ENCODE data around the gene IGF2R. TPM values are rescaled to one million over a fixed set of nuclear protein-coding genes. Genes with fewer than 3 reads are reported as not detected.

Gene IGF2R
- total and polyA plus RNA-seq, 2 of the 13 experiments (the other 11 are each of a cell fraction or from before 2014, with no cell fraction given), result 38.3 to 70.0 TPM

- no TSS peak for BruUV-seq (replicated peaks)
- no peak for FAIRE-seq
- 98% methylated on average over 6 of the region's 6 CpGs for WGBS (ENCODE audit: low lambda C conversion rate)
- ChIA-PET POLR2A (no interaction called here), CTCF (ENCODE audit: low intra/inter-chr PET ratio, low total read pairs) (no interaction called here)
- no peak overlapping the region for H3K9ac ChIP-seq (ENCODE audit: insufficient read depth, low read depth, low read length)
- in situ Hi-C loops (cut with HindIII; ENCODE audit: extremely low pct_ligation_motif_present, low pct_unique_long_range_greater_than_20kb) (no loop called here), intact Hi-C loops (cut with micrococcal nuclease; ENCODE audit: unreplicated experiment) (no loop called here)
- no peak for DNase-seq (ENCODE audit: low spot score)
- no peak overlapping the region for H3K27ac ChIP-seq (ENCODE audit: extremely low read length, insufficient read depth, low read length)
- H3K9me3 ChIP-seq (ENCODE audit: low read length), result no peaks in the 10 kb centered on the region
- no peaks in the 10 kb centered on the region for H3K79me2 ChIP-seq (ENCODE audit: insufficient read depth, low read length)
- no peak for ATAC-seq
- H3K27me3 ChIP-seq (ENCODE audit: control insufficient read depth in 1 of 2, insufficient read depth in 2 of 2, low read length in 2 of 2), result no peaks in the 10 kb centered on the region
- no peak overlapping the region for H3K4me3 ChIP-seq (replicated peaks in 1 of 3; ENCODE audit: insufficient read depth in 1 of 3, low read depth in 2 of 3, low read length in 3 of 3)
- no peaks in the 10 kb centered on the region for H4K20me1 ChIP-seq (ENCODE audit: insufficient read depth, low read length)
- TF ChIP-seq ZNF180 (CRISPR knock-in tag; IDR thresholded peaks at IDR 0.05; ENCODE audit: borderline replicate concordance, low read depth) (no peak), MTF2 (CRISPR knock-in tag; IDR thresholded peaks at IDR 0.05; ENCODE audit: borderline replicate concordance) (no peak), AKNA (CRISPR knock-in tag; IDR thresholded peaks at IDR 0.05; ENCODE audit: borderline replicate concordance) (no peak), ZNF121 (CRISPR knock-in tag; IDR thresholded peaks at IDR 0.05) (no peak), ERF (CRISPR knock-in tag; IDR thresholded peaks at IDR 0.05) (no peak), MEIS2 (CRISPR knock-in tag; IDR thresholded peaks at IDR 0.05) (no peak), KDM6A (CRISPR knock-in tag; IDR thresholded peaks at IDR 0.05; ENCODE audit: low read depth) (no peak), MTA3 (CRISPR knock-in tag; IDR thresholded peaks at IDR 0.05) (no peak), NFIC (IDR thresholded peaks at IDR 0.05; ENCODE audit: low read length) (no peak), SRY (CRISPR knock-in tag; IDR thresholded peaks at IDR 0.05) (no peak), ZNF740 (CRISPR knock-in tag; IDR thresholded peaks at IDR 0.05) (no peak), ZNF556 (CRISPR knock-in tag; IDR thresholded peaks at IDR 0.05; ENCODE audit: borderline replicate concordance) (no peak), ZMAT5 (CRISPR knock-in tag; IDR thresholded peaks at IDR 0.05; ENCODE audit: borderline replicate concordance, low read depth) (no peak), ZNF367 (CRISPR knock-in tag; IDR thresholded peaks at IDR 0.05; ENCODE audit: borderline replicate concordance) (no peak)
- peaks cover 2% of the 10 kb centered on the region; the same call in 1 of the 2 replicates for H3K4me1 ChIP-seq (ENCODE audit: insufficient read depth, low read length)
- peaks cover 47 to 90% of the 10 kb centered on the region in 2 experiments for H3K36me3 ChIP-seq (replicated peaks in 1 of 2; ENCODE audit: control insufficient read depth in 1 of 2, insufficient read depth in 2 of 2, low read length in 2 of 2)
- no peak overlapping the region for H2AFZ ChIP-seq (ENCODE audit: low read length)
- no peak overlapping the region for H3K4me2 ChIP-seq (ENCODE audit: low read depth, low read length)
Observed at GRCh38 chr6:160036331-160036695, 67.4 kb downstream of the IGF2R start.

Data from HepG2 (cell line).